K562 (cell line): ENCODE data around the gene GDF2. TPM values are rescaled to one million over a fixed set of nuclear protein-coding genes. Genes with fewer than 3 reads are reported as not detected.

Experiments
- ATAC-seq: fragments of 200-7000 bp; cut with Tn5 transposase; 3 replicates; pipeline ENCODE4 v1.9.1; 2020; ENCODE audit warnings: moderate library complexity
- BruUV-seq: library from RNA; stranded (reverse); fragments of 400-500 nt; replicated peaks from 2 replicates; lab custom pipeline; 2021; lab: Mats Ljungman, UMichigan
- CTCF ChIA-PET: fragments of 300-600 bp; formaldehyde crosslinking; extraction: SDS; loops from one replicate; lab custom pipeline; 2021; ENCODE audit warnings: low intra/inter-chr PET ratio; lab: Yijun Ruan, JAX
- POLR2A ChIA-PET: fragments of 300-600, 350-650 bp; sonication (Branson Sonifier 250); formaldehyde crosslinking; extraction: SDS; loops from one replicate; lab custom pipeline; 2021; ENCODE audit warnings: antibody characterized with exemption, inconsistent platforms; lab: Yijun Ruan, JAX
- DNase-seq, 4 experiments: peaks; one replicate each; pipeline versions ENCODE4 v3.0.0 to v3.0.0-alpha.2; 2011 to 2018; ENCODE audit warnings: low spot score in 3 of 4, mixed read lengths in 3 of 4; ENCODE audit errors: extremely low read depth in 1 of 4
- FAIRE-seq: peaks from 2 replicates; lab custom pipeline; 2011; peaks lifted over from hg19 to GRCh38; lab: Jason Lieb, UNC
- H2AFZ ChIP-seq: 2 replicates; pipeline ENCODE4 v1.6.0; 2011; ENCODE audit warnings: low read depth, low read length, control low read depth, inconsistent platforms
- H3K27ac ChIP-seq: fragments of 200-600 bp; 3 replicates; pipeline ENCODE4 v1.8.0; 2011; ENCODE audit warnings: low read depth, mild to moderate bottlenecking, control low read depth, inconsistent platforms, low read length, moderate library complexity, mixed read lengths; ENCODE audit errors: extremely low read depth
- H3K27me3 ChIP-seq, 2 experiments: fragments of 300-600 bp in 1 of 2; 2 replicates in 1 of 2; 3 replicates in 1 of 2; pipeline versions ENCODE4 v1.6.0 to v1.8.0; 2011; ENCODE audit warnings: inconsistent platforms in 2 of 2, low read length in 2 of 2, mild to moderate bottlenecking in 1 of 2, mixed read lengths in 1 of 2, moderate library complexity in 1 of 2; ENCODE audit not compliant: control insufficient read depth in 2 of 2, insufficient read depth in 2 of 2
- H3K36me3 ChIP-seq: fragments of 300-600 bp; 3 replicates; pipeline ENCODE4 v1.8.0; 2011; ENCODE audit warnings: mild to moderate bottlenecking, low read length, inconsistent platforms; ENCODE audit not compliant: control insufficient read depth, insufficient read depth
- H3K4me1 ChIP-seq, 2 experiments: fragments of 200-600 bp in 1 of 2; replicated peaks in 1 of 2; 2 replicates in 1 of 2; 3 replicates in 1 of 2; pipeline versions ENCODE4 v1.5.1 to v1.8.0; 2011; ENCODE audit warnings: inconsistent platforms in 2 of 2, low read length in 2 of 2, mild to moderate bottlenecking in 1 of 2, mixed read lengths in 1 of 2, moderate library complexity in 1 of 2; ENCODE audit not compliant: control insufficient read depth in 2 of 2, insufficient read depth in 2 of 2
- H3K4me2 ChIP-seq: 2 replicates; pipeline ENCODE4 v1.6.1; 2011; ENCODE audit warnings: low read length, control low read depth, inconsistent platforms, mixed read lengths; ENCODE audit not compliant: insufficient read depth
- H3K4me3 ChIP-seq: fragments of 200-600 bp; sonication (generic), shearing (Covaris generic); 2 replicates; pipeline ENCODE4 v1.5.1; 2016; ENCODE audit warnings: control low read depth, inconsistent platforms
- H3K79me2 ChIP-seq: fragments of 200-600 bp; 3 replicates; pipeline ENCODE4 v1.8.0; 2011; ENCODE audit warnings: low read length, inconsistent platforms; ENCODE audit not compliant: control insufficient read depth, insufficient read depth
- H3K9ac ChIP-seq, 2 experiments: 2 replicates each; pipeline versions ENCODE4 v1.6.0 to v1.6.1; 2011; ENCODE audit warnings: low read depth in 2 of 2, low read length in 2 of 2, control low read depth in 1 of 2, inconsistent platforms in 1 of 2, mild to moderate bottlenecking in 1 of 2, mixed read lengths in 1 of 2; ENCODE audit not compliant: insufficient read depth in 1 of 2
- H3K9me1 ChIP-seq: one replicate; pipeline ENCODE4 v1.6.0; 2011; ENCODE audit warnings: inconsistent platforms, mild to moderate bottlenecking, low read length, moderate library complexity; ENCODE audit not compliant: control insufficient read depth, insufficient read depth
- H3K9me3 ChIP-seq: replicated peaks from 2 replicates; pipeline ENCODE4 v1.5.1; 2011; ENCODE audit warnings: low read depth, low read length, inconsistent platforms; ENCODE audit not compliant: control insufficient read depth, insufficient read depth
- H4K20me1 ChIP-seq: replicated peaks from 2 replicates; pipeline ENCODE4 v1.6.1; 2011; ENCODE audit warnings: low read length, inconsistent platforms, mixed read lengths; ENCODE audit not compliant: control insufficient read depth, insufficient read depth
- ELF1 ChIP-seq: fragments of 200-800 bp; sonication (Bioruptor generic); IDR thresholded peaks from 2 replicates; pipeline ENCODE4 v1.6.1; 2016; ENCODE audit warnings: missing genetic modification characterization, missing compliant biosample characterization
- MCM2 ChIP-seq: fragments of 450-650 bp; IDR thresholded peaks from 2 replicates; pipeline ENCODE4 v1.6.1; 2017; ENCODE audit warnings: low read depth, mild to moderate bottlenecking
- NCOA1 ChIP-seq: fragments of 450-650 bp; IDR thresholded peaks from 2 replicates; pipeline ENCODE4 v1.6.1; 2016; ENCODE audit warnings: low read depth
- TAL1 ChIP-seq: fragments of 450-650 bp; IDR thresholded peaks from 2 replicates; pipeline ENCODE4 v1.6.1; 2016; ENCODE audit warnings: mild to moderate bottlenecking
- TRIM24 ChIP-seq, 2 experiments: fragments of 450-650 bp; IDR thresholded peaks; 2 replicates each; pipeline ENCODE4 v1.6.1; 2016
- ZNF124 ChIP-seq: sonication (generic); formaldehyde crosslinking; IDR thresholded peaks from 2 replicates; pipeline ENCODE4 v1.8.1; 2022; ENCODE audit warnings: missing genetic modification reagents
- ZNF133 ChIP-seq: fragments of 250-450 bp; sonication (Bioruptor Pico); IDR thresholded peaks from 2 replicates; pipeline ENCODE4 v1.4.0; 2020; ENCODE audit warnings: mild to moderate bottlenecking
- WGBS: fragments of 100-300 bp; shearing (Covaris generic); methylation state at CpG from one replicate; pipeline ENCODE4 v1.1.6; 2016; ENCODE audit warnings: low coverage, mixed read lengths; ENCODE audit not compliant: insufficient coverage; ENCODE audit errors: missing lambda C conversion rate; 5-methylcytosine and 5-hydroxymethylcytosine counted together
- in situ Hi-C: fragments of 300-500 bp; cut with MboI; formaldehyde crosslinking; loops from 4 replicates; pipeline ENCODE4 v1.15.0; 2018; ENCODE audit warnings: inconsistent platforms, mixed read lengths
- intact Hi-C: fragments of 100-400 bp; cut with micrococcal nuclease; formaldehyde crosslinking; loops from 2 replicates; pipeline ENCODE4 v1.14.2; 2022
- polyA plus RNA-seq, 8 experiments: library from polyadenylated mRNA; depleted of rRNA in 4 of 8; stranded (reverse) in 5 of 8; unstranded in 3 of 8; fragments of >200 nt; fragmentation: Nextera tagmentation in 2 of 8; fragmentation: Illumina TruSeq in 1 of 8; extraction: Ambion mirVana in 2 of 8; extraction: Trizol in 1 of 8; gene quantifications; 2 replicates each; pipeline versions ENCODE4 v1.2.1 to v1.2.3, GENCODE V29; 2011 to 2014; ENCODE audit warnings: inconsistent platforms in 1 of 8, missing spikeins in 1 of 8
- total RNA-seq, 7 experiments: library from RNA; depleted of rRNA in 6 of 7; stranded (reverse); fragments of >200 nt in 6 of 7; fragmentation: Illumina TruSeq in 2 of 7; extraction: Trizol in 2 of 7; gene quantifications; 2 replicates each; pipeline versions ENCODE4 v1.2.1 to v1.2.3, GENCODE V29; 2011 to 2021; ENCODE audit warnings: low replicate concordance in 1 of 7

Gene GDF2
- total and polyA plus RNA-seq, 9 of the 15 experiments (the other 6 are each of a cell fraction or from before 2014, with no cell fraction given): 0.08 to 0.58 (median 0.27) TPM; not detected in 2

GRCh38 chr10:47376522-47377220 lies 54.4 kb downstream of the GDF2 start:
- Histone ChIP-seq H3K27ac (no peak overlapping the region), H3K4me3 (no peak overlapping the region), H3K9me3 (no peaks in the 10 kb centered on the region), H3K79me2 (no peaks in the 10 kb centered on the region), H3K9me1 (peaks cover 5% of the 10 kb centered on the region), H2AFZ (no peak overlapping the region), H3K36me3 (no peaks in the 10 kb centered on the region), H3K4me1 (no peaks in the 10 kb centered on the region), H4K20me1 (0 out of 2 replicates have a peak, but pooled peaks cover 9% of the 10 kb centered on the region), H3K27me3 (peaks cover 43 to 82% of the 10 kb centered on the region in 2 experiments), H3K9ac (no peak overlapping the region), H3K4me2 (no peak overlapping the region)
- ATAC-seq: no peak
- DNase-seq: no peak
- no TSS peak for BruUV-seq
- POLR2A ChIA-PET: interaction anchor here (0.7 kb wide), 1 partner anchor 44 kb away, joined by 4 read pairs; no protein-coding TSS in a partner anchor
- in situ Hi-C loops (no loop called here), intact Hi-C loops (no loop called here)
- no peak for TF ChIP-seq ZNF124 (CRISPR knock-in tag)
- no peak for TF ChIP-seq TAL1
- TF ChIP-seq MCM2: no peak
- no peak for TF ChIP-seq ZNF133 (CRISPR knock-in tag)
- TF ChIP-seq NCOA1: no peak
- no peak for TF ChIP-seq TRIM24 (IDR thresholded peaks at IDR 0.05)
- TF ChIP-seq ELF1 (tag): no peak
- FAIRE-seq: no peak
- CTCF ChIA-PET: no interaction called here
- 0% methylated on average over 10 of the region's 10 CpGs for WGBS

Other genes with a start within 250 kb of the GDF2 start
- gene GDF10, start 22.3 kb upstream of the GDF2 start, total RNA-seq (2014; rRNA removed): not detected in 2 replicates
- not detected in 2 replicates for gene GDF10, start 22.3 kb upstream of the GDF2 start, total RNA-seq (2014; rRNA removed; fragmentation: Illumina TruSeq; extraction: Trizol)
- gene GDF10, start 22.3 kb upstream of the GDF2 start, total RNA-seq (2015; rRNA removed; fragmentation: Illumina TruSeq; extraction: Trizol): not detected in 2 replicates
- 0.11 TPM in 1 of 2 replicates, not detected in the other for gene GDF10, start 22.3 kb upstream of the GDF2 start, total RNA-seq (2021)
- gene GDF10, start 22.3 kb upstream of the GDF2 start, polyA plus RNA-seq (2011; rRNA removed): not detected in 2 replicates
- gene GDF10, start 22.3 kb upstream of the GDF2 start, polyA plus RNA-seq (2014; fragmentation: Illumina TruSeq; extraction: Trizol): not detected in 2 replicates
- under 1 TPM; 0.03 to 0.20 TPM for gene GDF10, start 22.3 kb upstream of the GDF2 start, polyA plus RNA-seq (2014; fragmentation: Nextera tagmentation; extraction: Ambion mirVana)
- gene GDF10, start 22.3 kb upstream of the GDF2 start, polyA plus RNA-seq (2014; rRNA removed): not detected in 2 replicates
- not detected in 2 replicates for gene RBP3, start 25.9 kb downstream of the GDF2 start, total RNA-seq (2014; rRNA removed)
- not detected in 2 replicates for gene RBP3, start 25.9 kb downstream of the GDF2 start, total RNA-seq (2014; rRNA removed; fragmentation: Illumina TruSeq; extraction: Trizol)
- not detected in 2 replicates for gene RBP3, start 25.9 kb downstream of the GDF2 start, total RNA-seq (2015; rRNA removed; fragmentation: Illumina TruSeq; extraction: Trizol)
- gene RBP3, start 25.9 kb downstream of the GDF2 start, total RNA-seq (2021): not detected in 2 replicates
- gene RBP3, start 25.9 kb downstream of the GDF2 start, polyA plus RNA-seq (2011; rRNA removed): not detected in 2 replicates
- gene RBP3, start 25.9 kb downstream of the GDF2 start, polyA plus RNA-seq (2014; fragmentation: Illumina TruSeq; extraction: Trizol): not detected in 2 replicates
- not detected for gene RBP3, start 25.9 kb downstream of the GDF2 start, polyA plus RNA-seq (2014; fragmentation: Nextera tagmentation; extraction: Ambion mirVana)
- gene RBP3, start 25.9 kb downstream of the GDF2 start, polyA plus RNA-seq (2014; rRNA removed): not detected in 2 replicates
- not detected in 2 replicates for gene ZNF488, start 61.8 kb downstream of the GDF2 start, total RNA-seq (2014; rRNA removed)
- gene ZNF488, start 61.8 kb downstream of the GDF2 start, total RNA-seq (2014; rRNA removed; fragmentation: Illumina TruSeq; extraction: Trizol): not detected in 2 replicates
- 0.04 TPM in 1 of 2 replicates, not detected in the other for gene ZNF488, start 61.8 kb downstream of the GDF2 start, total RNA-seq (2015; rRNA removed; fragmentation: Illumina TruSeq; extraction: Trizol)
- 0.07 and 0.11 TPM in 2 replicates for gene ZNF488, start 61.8 kb downstream of the GDF2 start, total RNA-seq (2021)
- 0.04 and 0.08 TPM in 2 replicates for gene ZNF488, start 61.8 kb downstream of the GDF2 start, polyA plus RNA-seq (2011; rRNA removed)
- 0.09 TPM in 1 of 2 replicates, not detected in the other for gene ZNF488, start 61.8 kb downstream of the GDF2 start, polyA plus RNA-seq (2014; fragmentation: Illumina TruSeq; extraction: Trizol)
- under 1 TPM in 1 of 2 experiments, not detected in 1; 0.03 TPM for gene ZNF488, start 61.8 kb downstream of the GDF2 start, polyA plus RNA-seq (2014; fragmentation: Nextera tagmentation; extraction: Ambion mirVana)
- gene ZNF488, start 61.8 kb downstream of the GDF2 start, polyA plus RNA-seq (2014; rRNA removed): 0.04 TPM in 1 of 2 replicates, not detected in the other
- not detected in 2 replicates for gene ANXA8, start 161.7 kb downstream of the GDF2 start, total RNA-seq (2014; rRNA removed)
- gene ANXA8, start 161.7 kb downstream of the GDF2 start, total RNA-seq (2014; rRNA removed; fragmentation: Illumina TruSeq; extraction: Trizol): not detected in 2 replicates
- not detected in 2 replicates for gene ANXA8, start 161.7 kb downstream of the GDF2 start, total RNA-seq (2015; rRNA removed; fragmentation: Illumina TruSeq; extraction: Trizol)
- gene ANXA8, start 161.7 kb downstream of the GDF2 start, total RNA-seq (2021): not detected in 2 replicates
- not detected in 2 replicates for gene ANXA8, start 161.7 kb downstream of the GDF2 start, polyA plus RNA-seq (2011; rRNA removed)
- not detected in 2 replicates for gene ANXA8, start 161.7 kb downstream of the GDF2 start, polyA plus RNA-seq (2014; fragmentation: Illumina TruSeq; extraction: Trizol)
- not detected for gene ANXA8, start 161.7 kb downstream of the GDF2 start, polyA plus RNA-seq (2014; fragmentation: Nextera tagmentation; extraction: Ambion mirVana)
- not detected in 2 replicates for gene ANXA8, start 161.7 kb downstream of the GDF2 start, polyA plus RNA-seq (2014; rRNA removed)
- not detected in 2 replicates for gene FAM25G, start 169.2 kb downstream of the GDF2 start, total RNA-seq (2014; rRNA removed)
- not detected in 2 replicates for gene FAM25G, start 169.2 kb downstream of the GDF2 start, total RNA-seq (2014; rRNA removed; fragmentation: Illumina TruSeq; extraction: Trizol)
- not detected in 2 replicates for gene FAM25G, start 169.2 kb downstream of the GDF2 start, total RNA-seq (2015; rRNA removed; fragmentation: Illumina TruSeq; extraction: Trizol)
- gene FAM25G, start 169.2 kb downstream of the GDF2 start, total RNA-seq (2021): not detected in 2 replicates
- gene FAM25G, start 169.2 kb downstream of the GDF2 start, polyA plus RNA-seq (2011; rRNA removed): not detected in 2 replicates
- gene FAM25G, start 169.2 kb downstream of the GDF2 start, polyA plus RNA-seq (2014; fragmentation: Illumina TruSeq; extraction: Trizol): not detected in 2 replicates
- not detected for gene FAM25G, start 169.2 kb downstream of the GDF2 start, polyA plus RNA-seq (2014; fragmentation: Nextera tagmentation; extraction: Ambion mirVana)
- not detected in 2 replicates for gene FAM25G, start 169.2 kb downstream of the GDF2 start, polyA plus RNA-seq (2014; rRNA removed)
- 4.9 and 5.4 TPM in 2 replicates for gene AGAP9, start 201.2 kb downstream of the GDF2 start, total RNA-seq (2014; rRNA removed)
- gene AGAP9, start 201.2 kb downstream of the GDF2 start, total RNA-seq (2014; rRNA removed; fragmentation: Illumina TruSeq; extraction: Trizol): 4.5 and 4.8 TPM in 2 replicates
- gene AGAP9, start 201.2 kb downstream of the GDF2 start, total RNA-seq (2015; rRNA removed; fragmentation: Illumina TruSeq; extraction: Trizol): 5.1 and 5.8 TPM in 2 replicates
- 5.6 and 6.2 TPM in 2 replicates for gene AGAP9, start 201.2 kb downstream of the GDF2 start, total RNA-seq (2021)
- gene AGAP9, start 201.2 kb downstream of the GDF2 start, polyA plus RNA-seq (2011; rRNA removed): 10.7 and 14.8 TPM in 2 replicates
- gene AGAP9, start 201.2 kb downstream of the GDF2 start, polyA plus RNA-seq (2014; fragmentation: Illumina TruSeq; extraction: Trizol): 8.0 and 8.3 TPM in 2 replicates
- gene AGAP9, start 201.2 kb downstream of the GDF2 start, polyA plus RNA-seq (2014; fragmentation: Nextera tagmentation; extraction: Ambion mirVana): 1 to 10 TPM in 1 of 2 experiments, under 1 TPM in 1; 0.37 to 1.3 TPM
- gene AGAP9, start 201.2 kb downstream of the GDF2 start, polyA plus RNA-seq (2014; rRNA removed): 11.2 and 11.7 TPM in 2 replicates